Measurements from ENCODE around the gene AGR3.

Gene AGR3

DNA sequence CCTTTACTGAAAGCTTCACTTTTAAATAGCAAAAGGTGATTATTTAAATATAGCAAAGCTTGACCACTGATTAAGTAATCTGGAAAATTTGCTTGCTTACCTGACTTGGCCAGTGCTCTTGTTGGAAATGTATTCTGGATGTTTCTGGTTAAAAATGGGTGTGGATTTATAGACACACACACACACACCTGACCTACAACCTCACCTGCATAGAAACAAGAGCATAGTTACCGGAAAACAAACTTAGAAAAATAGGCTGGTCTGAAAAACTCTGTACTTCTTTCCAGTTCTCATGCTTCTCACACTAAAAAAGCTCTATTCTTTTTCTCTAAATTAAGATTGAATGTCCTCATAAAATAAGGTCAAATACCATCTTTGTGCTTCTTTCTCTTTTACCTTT is at the start of gene AGR3:
AGR3 (minus strand) TSS at position 140 of the 400 bp plus-strand sequence. CDS start 3,365 bp downstream, outside the sequence.
- Histone ChIP-seq H3K9me3 (ENCODE audit: insufficient read depth, low read depth, low read length) (no peaks in the 10 kb centered on the region), H3K4me3 (ENCODE audit: low read length) (no peak within 1 kb of the TSS), H3K27me3 (ENCODE audit: insufficient read depth, low read length) (no peaks in the 10 kb centered on the region), H3K4me1 (ENCODE audit: insufficient read depth, low read length) (no peaks in the 10 kb centered on the region), H3K27ac (ENCODE audit: low read length) (no peak within 1 kb of the TSS), H3K36me3 (ENCODE audit: insufficient read depth, low read depth, low read length) (no peaks in the 10 kb centered on the region), H3K9ac (ENCODE audit: low read depth, low read length) (no peak within 1 kb of the TSS)

DNA sequence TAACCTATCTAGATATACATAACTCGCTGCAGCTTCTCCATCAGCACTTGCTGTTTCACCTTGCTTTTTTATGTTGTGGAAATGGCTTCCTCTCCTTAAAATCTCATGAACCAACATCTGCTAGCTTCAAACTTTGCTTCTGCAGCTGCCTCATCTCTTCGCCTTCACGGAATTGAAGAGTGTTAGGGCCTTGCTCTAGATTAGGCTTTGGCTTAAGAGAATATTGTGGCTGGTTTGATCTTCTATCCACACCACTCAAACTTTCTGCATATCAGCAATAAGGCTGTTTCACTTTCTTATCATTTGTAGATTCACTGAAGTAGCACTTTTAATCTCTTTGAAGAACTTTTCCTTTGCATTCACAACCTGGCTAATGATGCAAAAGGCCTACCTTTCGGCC is 49.2 kb upstream of the AGR3 start:
- H3K36me3 ChIP-seq (ENCODE audit: insufficient read depth, low read depth, low read length), result no peaks in the 10 kb centered on the region
- H3K9ac ChIP-seq (ENCODE audit: low read depth, low read length), result no peak overlapping the region
- H3K4me3 ChIP-seq (ENCODE audit: low read length), result no peak overlapping the region
- no peaks in the 10 kb centered on the region for H3K27me3 ChIP-seq (ENCODE audit: insufficient read depth, low read length)
- no peaks in the 10 kb centered on the region for H3K9me3 ChIP-seq (ENCODE audit: insufficient read depth, low read depth, low read length)
- H3K27ac ChIP-seq (ENCODE audit: low read length), result no peak overlapping the region
- H3K4me1 ChIP-seq (ENCODE audit: insufficient read depth, low read length), result no peaks in the 10 kb centered on the region

DNA sequence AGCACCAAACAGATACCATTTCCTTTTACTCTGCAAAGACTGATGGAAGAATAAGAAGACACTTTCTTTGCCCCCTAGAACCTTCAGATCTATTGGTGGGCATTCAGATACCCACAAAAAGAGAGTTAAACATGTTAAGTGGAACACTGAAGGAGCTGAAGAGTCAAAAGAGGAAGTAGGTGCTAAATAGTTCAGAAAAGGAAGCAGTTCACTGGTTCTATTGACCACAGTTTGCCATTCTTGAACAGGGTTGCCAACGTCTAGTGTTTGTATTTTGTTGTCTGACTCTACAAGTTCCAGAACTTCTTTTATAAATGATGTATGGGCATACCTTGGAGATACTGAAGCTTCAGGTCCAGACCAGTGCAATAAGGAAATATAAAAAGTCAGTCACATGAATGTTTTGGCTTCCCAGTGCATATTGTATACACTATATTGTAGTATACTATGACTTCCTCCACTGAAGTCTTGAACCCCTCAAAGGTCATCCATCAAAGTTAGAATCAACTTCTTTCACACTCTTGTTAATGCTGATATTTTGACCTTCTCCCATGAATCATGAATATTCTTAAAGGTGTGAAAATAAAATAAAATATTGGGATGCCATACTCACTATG is 47.5 kb upstream of the AGR3 start:
- H3K4me3 ChIP-seq (ENCODE audit: low read length), result no peak overlapping the region
- no peaks in the 10 kb centered on the region for H3K4me1 ChIP-seq (ENCODE audit: insufficient read depth, low read length)
- H3K27me3 ChIP-seq (ENCODE audit: insufficient read depth, low read length), result no peaks in the 10 kb centered on the region
- no peak overlapping the region for H3K9ac ChIP-seq (ENCODE audit: low read depth, low read length)
- no peak overlapping the region for H3K27ac ChIP-seq (ENCODE audit: low read length)
- H3K36me3 ChIP-seq (ENCODE audit: insufficient read depth, low read depth, low read length), result no peaks in the 10 kb centered on the region
- H3K9me3 ChIP-seq (ENCODE audit: insufficient read depth, low read depth, low read length), result no peaks in the 10 kb centered on the region

DNA sequence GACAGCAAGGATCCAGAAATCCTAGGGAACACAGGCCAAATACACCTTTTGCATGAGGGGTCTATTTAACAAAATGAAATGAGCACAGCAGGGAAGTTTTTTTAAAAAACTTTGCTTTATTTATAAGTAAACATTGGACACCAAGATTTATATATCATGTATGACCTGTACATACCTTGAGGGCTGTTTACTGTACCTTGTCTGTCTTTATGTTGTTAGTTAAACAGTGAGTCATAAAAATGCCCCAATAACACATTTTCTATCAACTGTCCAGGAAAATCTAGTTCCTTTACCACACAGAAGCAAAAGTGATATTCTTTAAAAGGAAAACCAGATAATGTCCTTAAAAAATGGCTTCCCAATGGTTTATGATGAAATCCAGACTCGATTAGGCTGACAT is 45.1 kb upstream of the AGR3 start:
- no peaks in the 10 kb centered on the region for H3K4me1 ChIP-seq (ENCODE audit: insufficient read depth, low read length)
- no peak overlapping the region for H3K9ac ChIP-seq (ENCODE audit: low read depth, low read length)
- no peak overlapping the region for H3K27ac ChIP-seq (ENCODE audit: low read length)
- H3K27me3 ChIP-seq (ENCODE audit: insufficient read depth, low read length), result no peaks in the 10 kb centered on the region
- H3K36me3 ChIP-seq (ENCODE audit: insufficient read depth, low read depth, low read length), result no peaks in the 10 kb centered on the region
- no peaks in the 10 kb centered on the region for H3K9me3 ChIP-seq (ENCODE audit: insufficient read depth, low read depth, low read length)
- no peak overlapping the region for H3K4me3 ChIP-seq (ENCODE audit: low read length)

DNA sequence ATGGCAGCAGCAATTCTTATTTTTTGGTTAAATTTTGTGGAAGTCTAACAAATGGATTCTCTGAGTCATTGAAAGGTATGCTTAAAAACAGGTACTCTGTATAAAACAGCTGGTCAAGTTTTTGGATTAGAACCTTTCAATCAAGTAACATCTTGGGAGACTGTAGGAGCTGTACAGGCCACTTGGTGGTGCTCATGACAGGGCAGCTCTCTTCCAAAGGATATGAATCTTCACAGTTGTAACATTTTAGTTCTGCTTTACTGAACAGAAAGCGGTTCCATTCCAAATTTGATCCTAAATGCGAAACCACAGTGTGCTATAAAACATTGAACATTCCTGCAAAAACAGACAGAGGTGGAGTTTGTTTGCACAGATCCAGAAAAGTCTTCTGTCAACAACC is 44.5 kb upstream of the AGR3 start:
- H3K4me1 ChIP-seq (ENCODE audit: insufficient read depth, low read length), result no peaks in the 10 kb centered on the region

DNA sequence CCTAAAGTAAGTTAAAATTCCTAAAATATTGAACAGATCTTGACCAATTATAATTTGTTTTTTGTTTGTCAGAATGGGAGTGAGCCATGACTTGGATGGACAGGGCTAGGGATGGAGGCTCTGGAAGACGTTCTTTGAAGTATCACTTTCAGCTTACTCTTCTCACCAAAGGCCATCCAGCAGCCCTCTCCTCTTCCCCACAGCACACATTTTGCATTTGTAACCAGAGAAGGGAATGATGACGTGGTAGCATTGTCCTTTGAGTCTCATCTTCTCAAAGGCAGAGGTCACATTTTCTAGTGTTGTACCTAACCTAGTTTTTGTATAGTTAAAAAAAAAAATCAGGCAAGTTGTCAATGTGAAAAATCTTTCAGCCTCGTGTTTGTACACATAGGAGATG is 43.8 kb upstream of the AGR3 start:
- H3K4me3 ChIP-seq (ENCODE audit: low read length), result no peak overlapping the region
- H3K27me3 ChIP-seq (ENCODE audit: insufficient read depth, low read length), result no peaks in the 10 kb centered on the region
- H3K27ac ChIP-seq (ENCODE audit: low read length), result no peak overlapping the region
- H3K4me1 ChIP-seq (ENCODE audit: insufficient read depth, low read length), result no peaks in the 10 kb centered on the region
- H3K9me3 ChIP-seq (ENCODE audit: insufficient read depth, low read depth, low read length), result no peaks in the 10 kb centered on the region
- H3K9ac ChIP-seq (ENCODE audit: low read depth, low read length), result no peak overlapping the region
- no peaks in the 10 kb centered on the region for H3K36me3 ChIP-seq (ENCODE audit: insufficient read depth, low read depth, low read length)

More for the DNA sequence above, 44.5 kb upstream of the AGR3 start:
- Histone ChIP-seq H3K27me3 (ENCODE audit: insufficient read depth, low read length) (no peaks in the 10 kb centered on the region), H3K9me3 (ENCODE audit: insufficient read depth, low read depth, low read length) (no peaks in the 10 kb centered on the region), H3K27ac (ENCODE audit: low read length) (no peak overlapping the region), H3K36me3 (ENCODE audit: insufficient read depth, low read depth, low read length) (no peaks in the 10 kb centered on the region), H3K9ac (ENCODE audit: low read depth, low read length) (no peak overlapping the region), H3K4me3 (ENCODE audit: low read length) (no peak overlapping the region)

DNA sequence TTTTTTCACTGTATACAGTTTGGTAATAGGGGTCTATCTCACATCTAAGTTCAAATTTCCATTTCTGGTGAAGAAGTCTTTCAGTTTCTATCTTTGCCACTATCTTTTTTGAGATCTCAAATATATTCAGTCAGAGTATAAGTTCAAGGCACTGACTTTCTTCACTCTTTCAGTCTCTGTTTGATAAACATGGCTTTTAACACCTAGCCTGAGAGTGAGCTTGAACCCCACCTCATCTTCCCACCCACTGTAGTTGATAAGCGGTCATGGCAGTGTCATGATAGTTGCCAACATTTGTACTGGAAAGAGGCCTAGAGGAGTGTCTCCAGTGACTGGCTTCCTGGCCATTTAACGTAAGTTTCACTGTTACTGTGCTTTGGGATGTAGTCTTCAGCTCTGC is 41.2 kb upstream of the AGR3 start:
- Histone ChIP-seq H3K9ac (ENCODE audit: low read depth, low read length) (no peak overlapping the region), H3K4me1 (ENCODE audit: insufficient read depth, low read length) (no peaks in the 10 kb centered on the region), H3K36me3 (ENCODE audit: insufficient read depth, low read depth, low read length) (no peaks in the 10 kb centered on the region), H3K27ac (ENCODE audit: low read length) (no peak overlapping the region), H3K27me3 (ENCODE audit: insufficient read depth, low read length) (no peaks in the 10 kb centered on the region), H3K9me3 (ENCODE audit: insufficient read depth, low read depth, low read length) (no peaks in the 10 kb centered on the region), H3K4me3 (ENCODE audit: low read length) (no peak overlapping the region)

DNA sequence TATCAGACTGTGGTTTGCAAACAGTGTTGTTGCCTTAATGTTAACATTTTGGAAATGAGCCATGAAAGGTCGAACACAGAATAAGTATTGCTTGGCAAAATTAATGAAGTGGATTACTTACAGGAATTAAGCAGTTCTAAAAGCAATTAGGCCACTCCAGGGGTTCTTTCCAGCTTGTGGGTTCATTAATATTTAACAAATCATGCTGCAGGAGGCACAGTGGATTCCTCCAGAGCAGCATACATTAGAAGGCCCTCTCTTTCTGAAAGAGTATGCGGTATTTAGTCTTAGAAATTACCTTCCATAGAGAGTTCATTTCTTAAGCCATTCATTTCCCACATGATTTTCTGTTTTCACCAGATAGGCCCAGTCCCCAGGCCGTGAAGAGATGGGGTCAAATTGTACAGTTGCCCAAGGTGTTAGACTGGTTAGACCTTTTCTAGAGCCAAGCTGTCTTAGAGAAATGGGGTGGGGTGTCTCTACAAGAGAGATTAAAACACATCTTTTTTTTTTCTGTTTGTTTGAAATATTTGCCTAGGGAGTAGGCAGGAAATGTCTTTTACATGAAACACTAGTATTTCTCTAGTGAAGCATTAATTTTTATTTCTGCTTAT is 40.0 kb upstream of the AGR3 start:
- peaks cover 5% of the 10 kb centered on the region; the same call in 1 of the 2 replicates for H3K4me1 ChIP-seq (ENCODE audit: insufficient read depth, low read length)

DNA sequence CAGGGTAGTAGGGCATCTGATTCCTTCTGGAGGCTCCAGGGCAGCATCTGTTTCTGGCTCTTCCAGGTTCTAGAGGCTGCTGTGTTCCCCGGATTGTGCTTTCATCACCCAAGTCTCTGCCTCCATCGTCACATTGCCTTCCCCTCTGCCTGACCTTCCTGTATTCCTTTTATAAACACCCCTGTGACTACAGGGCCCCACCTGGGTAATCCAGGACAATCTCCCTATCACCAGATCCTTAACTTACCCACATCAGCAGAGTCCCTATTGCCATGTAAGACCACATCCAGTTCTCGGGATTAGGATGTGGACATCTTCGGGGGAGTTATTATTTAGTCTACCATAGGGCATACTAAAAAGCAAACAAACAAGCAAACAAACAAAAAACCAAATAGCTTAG is 39.4 kb upstream of the AGR3 start:
- peaks cover 11% of the 10 kb centered on the region; the same call in 1 of the 2 replicates for H3K4me1 ChIP-seq (ENCODE audit: insufficient read depth, low read length)
- no peaks in the 10 kb centered on the region for H3K9me3 ChIP-seq (ENCODE audit: insufficient read depth, low read depth, low read length)
- H3K9ac ChIP-seq (ENCODE audit: low read depth, low read length), result no peak overlapping the region
- no peak overlapping the region for H3K27ac ChIP-seq (ENCODE audit: low read length)
- H3K4me3 ChIP-seq (ENCODE audit: low read length), result no peak overlapping the region
- H3K27me3 ChIP-seq (ENCODE audit: insufficient read depth, low read length), result no peaks in the 10 kb centered on the region
- no peaks in the 10 kb centered on the region for H3K36me3 ChIP-seq (ENCODE audit: insufficient read depth, low read depth, low read length)

More for the DNA sequence above, 40.0 kb upstream of the AGR3 start:
- Histone ChIP-seq H3K36me3 (ENCODE audit: insufficient read depth, low read depth, low read length) (no peaks in the 10 kb centered on the region), H3K27me3 (ENCODE audit: insufficient read depth, low read length) (no peaks in the 10 kb centered on the region), H3K27ac (ENCODE audit: low read length) (no peak overlapping the region), H3K4me3 (ENCODE audit: low read length) (no peak overlapping the region), H3K9me3 (ENCODE audit: insufficient read depth, low read depth, low read length) (no peaks in the 10 kb centered on the region), H3K9ac (ENCODE audit: low read depth, low read length) (no peak overlapping the region)

DNA sequence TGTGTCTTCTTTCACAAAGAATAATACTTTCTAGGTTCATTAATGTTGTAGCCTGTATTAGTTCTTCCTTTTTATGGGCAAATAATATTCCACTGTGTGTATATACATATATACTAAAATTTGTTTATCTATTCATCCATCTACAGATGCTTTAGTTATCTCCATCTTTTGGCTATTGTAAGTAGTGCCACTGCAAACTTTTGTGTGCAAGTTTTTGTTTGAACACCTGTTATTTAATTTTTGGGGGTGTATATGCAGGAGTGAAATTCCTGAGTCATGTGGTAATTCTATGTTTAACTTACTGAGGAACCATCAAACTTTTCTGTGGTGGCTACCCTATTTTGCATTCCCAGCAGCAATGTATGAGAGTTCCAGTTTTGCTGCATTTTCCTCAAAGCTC is 37.7 kb upstream of the AGR3 start:
- Histone ChIP-seq H3K27ac (ENCODE audit: low read length) (no peak overlapping the region), H3K4me1 (ENCODE audit: insufficient read depth, low read length) (peaks cover 15% of the 10 kb centered on the region; the same call in 1 of the 2 replicates)

DNA sequence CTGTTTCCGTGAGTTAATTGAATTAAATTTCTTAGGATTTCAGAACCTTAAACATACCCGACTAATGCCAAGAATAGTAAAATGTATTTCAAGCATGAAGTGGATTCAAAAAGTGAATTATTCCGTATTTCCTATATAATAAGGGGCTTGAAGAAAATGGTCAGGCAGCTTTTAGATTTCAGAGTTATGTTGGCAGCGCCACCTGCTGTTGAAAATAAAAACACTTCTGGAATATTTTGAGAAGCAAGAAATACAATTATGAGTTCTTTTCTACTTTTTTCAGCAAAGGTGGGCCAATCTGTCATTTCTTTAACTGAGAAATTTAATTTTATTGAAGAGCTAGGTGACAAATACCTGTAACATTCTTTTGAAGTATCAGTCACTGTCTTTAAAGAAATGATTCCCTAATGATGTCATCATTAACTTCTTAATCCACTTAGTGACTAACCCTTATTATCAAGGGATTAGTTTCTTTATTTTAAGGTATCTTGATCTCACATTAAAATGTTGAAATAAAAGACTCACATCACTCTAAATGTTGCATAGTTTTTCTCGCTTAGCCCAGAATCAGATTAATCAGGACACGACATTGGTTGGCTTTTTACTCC is 36.6 kb upstream of the AGR3 start:
- Histone ChIP-seq H3K9me3 (ENCODE audit: insufficient read depth, low read depth, low read length) (no peaks in the 10 kb centered on the region), H3K36me3 (ENCODE audit: insufficient read depth, low read depth, low read length) (no peaks in the 10 kb centered on the region), H3K4me1 (ENCODE audit: insufficient read depth, low read length) (peaks cover 15% of the 10 kb centered on the region; the same call in 1 of the 2 replicates), H3K4me3 (ENCODE audit: low read length) (no peak overlapping the region), H3K27me3 (ENCODE audit: insufficient read depth, low read length) (no peaks in the 10 kb centered on the region), H3K27ac (ENCODE audit: low read length) (no peak overlapping the region), H3K9ac (ENCODE audit: low read depth, low read length) (no peak overlapping the region)

More for the DNA sequence above, 37.7 kb upstream of the AGR3 start:
- Histone ChIP-seq H3K27me3 (ENCODE audit: insufficient read depth, low read length) (no peaks in the 10 kb centered on the region), H3K9ac (ENCODE audit: low read depth, low read length) (no peak overlapping the region), H3K4me3 (ENCODE audit: low read length) (no peak overlapping the region), H3K9me3 (ENCODE audit: insufficient read depth, low read depth, low read length) (no peaks in the 10 kb centered on the region), H3K36me3 (ENCODE audit: insufficient read depth, low read depth, low read length) (no peaks in the 10 kb centered on the region)

DNA sequence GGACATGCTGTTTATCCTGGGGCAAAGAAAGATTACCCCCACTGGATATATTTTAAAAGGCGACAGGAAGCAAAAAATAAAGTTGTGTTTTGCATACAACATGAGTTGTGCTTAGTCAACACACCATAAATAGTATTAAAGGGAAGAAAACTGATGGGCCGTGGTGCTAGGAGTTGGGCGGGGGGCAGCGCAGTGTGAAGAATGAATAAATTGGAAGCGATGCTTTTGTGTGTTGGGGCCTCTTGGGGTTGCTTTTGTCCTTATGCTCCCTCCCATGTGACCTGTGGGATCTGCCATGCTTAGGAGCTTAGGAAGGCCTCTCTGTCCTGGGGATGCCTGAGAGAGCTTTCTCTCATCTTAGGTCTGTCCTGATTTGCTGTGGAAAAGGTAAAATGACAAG is 35.0 kb upstream of the AGR3 start:
- H3K27me3 ChIP-seq (ENCODE audit: insufficient read depth, low read length), result no peaks in the 10 kb centered on the region
- H3K4me1 ChIP-seq (ENCODE audit: insufficient read depth, low read length), result peaks cover 15% of the 10 kb centered on the region; the same call in 1 of the 2 replicates
- no peak overlapping the region; the same call in 1 of the 2 replicates for H3K9ac ChIP-seq (ENCODE audit: low read depth, low read length)
- no peak overlapping the region for H3K27ac ChIP-seq (ENCODE audit: low read length)
- H3K4me3 ChIP-seq (ENCODE audit: low read length), result no peak overlapping the region
- no peaks in the 10 kb centered on the region for H3K36me3 ChIP-seq (ENCODE audit: insufficient read depth, low read depth, low read length)
- no peaks in the 10 kb centered on the region for H3K9me3 ChIP-seq (ENCODE audit: insufficient read depth, low read depth, low read length)

Data from iPS-20b (cell line).